VCaP (cell line): Measurements from ENCODE around the gene TRABD2A.
A peak's percentile ranks its signal among the peaks of the same experiment; 100 is the strongest.

ENCODE experiments used
- H3K27ac ChIP-seq: fragments of 450-650 bp; 2 replicates; pipeline ENCODE4 v1.5.1; 2017
- TF ChIP-seq, protein P1 (sequence below): fragments of 450-650 bp; conservative IDR thresholded peaks from 2 replicates; pipeline ENCODE4 v1.5.1; 2017; ENCODE audit warnings: mild to moderate bottlenecking, moderate library complexity

Gene TRABD2A

DNA sequence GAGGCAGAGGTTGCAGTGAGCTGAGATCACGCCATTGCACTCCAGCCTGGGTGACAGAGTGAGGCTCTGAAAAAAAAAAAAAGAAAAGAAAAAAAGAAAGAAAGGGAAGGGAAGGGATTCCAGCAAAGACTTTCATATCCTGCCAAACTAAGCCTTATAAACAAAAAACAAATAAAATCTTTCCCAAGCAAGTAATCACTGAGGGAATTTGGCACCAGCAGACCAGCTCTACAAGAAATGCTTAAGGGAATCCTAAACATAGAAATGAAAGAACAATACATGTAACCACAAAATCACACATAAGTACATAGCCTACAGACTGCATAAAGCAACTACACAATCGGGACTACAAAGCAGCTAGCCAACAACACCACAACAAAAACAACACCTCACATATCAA lies 79.1 kb downstream of the TRABD2A start:
- H3K27ac ChIP-seq = peak overlapping the region; percentile 22; the same call in 1 of the 2 replicates
- TF ChIP-seq, protein P1, sequence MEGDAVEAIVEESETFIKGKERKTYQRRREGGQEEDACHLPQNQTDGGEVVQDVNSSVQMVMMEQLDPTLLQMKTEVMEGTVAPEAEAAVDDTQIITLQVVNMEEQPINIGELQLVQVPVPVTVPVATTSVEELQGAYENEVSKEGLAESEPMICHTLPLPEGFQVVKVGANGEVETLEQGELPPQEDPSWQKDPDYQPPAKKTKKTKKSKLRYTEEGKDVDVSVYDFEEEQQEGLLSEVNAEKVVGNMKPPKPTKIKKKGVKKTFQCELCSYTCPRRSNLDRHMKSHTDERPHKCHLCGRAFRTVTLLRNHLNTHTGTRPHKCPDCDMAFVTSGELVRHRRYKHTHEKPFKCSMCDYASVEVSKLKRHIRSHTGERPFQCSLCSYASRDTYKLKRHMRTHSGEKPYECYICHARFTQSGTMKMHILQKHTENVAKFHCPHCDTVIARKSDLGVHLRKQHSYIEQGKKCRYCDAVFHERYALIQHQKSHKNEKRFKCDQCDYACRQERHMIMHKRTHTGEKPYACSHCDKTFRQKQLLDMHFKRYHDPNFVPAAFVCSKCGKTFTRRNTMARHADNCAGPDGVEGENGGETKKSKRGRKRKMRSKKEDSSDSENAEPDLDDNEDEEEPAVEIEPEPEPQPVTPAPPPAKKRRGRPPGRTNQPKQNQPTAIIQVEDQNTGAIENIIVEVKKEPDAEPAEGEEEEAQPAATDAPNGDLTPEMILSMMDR = no peak

DNA sequence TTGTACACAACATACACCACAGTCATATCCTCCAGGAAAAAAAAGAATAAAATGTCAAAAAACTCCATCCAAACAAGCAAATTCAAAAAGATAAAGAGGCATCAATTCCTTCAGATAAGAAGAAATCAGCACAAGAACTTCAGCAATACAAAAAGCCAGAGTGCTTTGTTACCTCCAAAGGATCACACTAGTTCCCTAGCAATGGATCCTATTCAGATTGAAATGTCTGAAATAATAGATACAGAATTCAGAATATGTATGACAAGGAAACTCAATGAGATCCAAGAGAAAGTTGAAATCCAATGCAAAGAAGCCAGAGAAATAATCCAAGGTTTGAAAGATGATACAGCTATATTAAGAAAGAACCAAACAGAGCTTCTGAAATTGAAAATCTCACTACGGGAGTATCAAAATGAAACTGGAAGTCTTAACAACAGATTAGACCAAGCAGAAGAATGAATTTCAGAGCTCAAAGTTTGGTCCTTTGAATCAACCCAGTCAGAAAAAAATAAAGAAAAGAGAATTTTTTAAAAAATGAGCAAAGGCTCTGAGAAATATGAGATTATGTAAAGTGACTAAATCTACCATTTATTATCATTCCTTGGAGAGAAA lies 80.6 kb downstream of the TRABD2A start:
- no peak overlapping the region for H3K27ac ChIP-seq

DNA sequence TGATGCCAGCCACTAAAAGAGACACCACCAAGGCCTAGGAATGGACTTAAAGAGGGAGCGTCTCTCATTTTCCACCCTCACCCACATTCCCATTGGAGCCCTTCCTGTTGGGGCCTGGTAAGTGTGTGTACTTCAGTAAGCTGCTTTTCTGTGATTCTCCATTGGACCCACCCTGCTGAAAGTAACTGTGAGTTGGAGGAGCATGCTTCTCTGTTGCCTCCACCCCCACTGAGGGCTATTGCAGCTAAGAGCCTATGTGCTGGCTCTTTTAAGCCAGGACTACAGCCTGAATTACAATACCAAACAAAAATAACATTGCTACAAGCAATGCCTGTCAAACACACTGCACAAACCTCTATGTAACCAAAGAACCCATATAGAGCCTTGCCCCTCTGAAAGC lies 81.1 kb downstream of the TRABD2A start:
- TF ChIP-seq, protein P1 = no peak
- no peak overlapping the region for H3K27ac ChIP-seq

More for the DNA sequence above, 80.6 kb downstream of the TRABD2A start:
- TF ChIP-seq, protein P1 = no peak

DNA sequence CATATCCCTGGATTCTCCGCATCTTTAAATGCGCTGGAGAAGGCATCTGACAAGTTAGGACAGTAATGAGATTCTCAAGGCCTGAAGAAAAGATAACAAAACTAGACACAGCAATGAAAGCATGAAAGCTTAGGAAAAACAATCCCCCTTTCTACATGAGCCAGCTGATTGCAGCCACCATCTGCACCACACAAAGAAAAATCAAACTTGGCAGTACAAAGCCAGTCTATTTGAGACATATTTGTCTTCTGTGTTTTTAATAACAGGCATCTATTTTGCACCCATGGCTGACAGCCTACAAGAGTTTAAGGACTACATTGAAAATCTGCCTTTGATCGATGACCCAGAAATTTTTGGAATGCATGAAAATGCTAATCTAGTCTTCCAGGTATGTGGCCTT lies 83.6 kb downstream of the TRABD2A start:
- no peak overlapping the region for H3K27ac ChIP-seq
- TF ChIP-seq, protein P1 = no peak

DNA sequence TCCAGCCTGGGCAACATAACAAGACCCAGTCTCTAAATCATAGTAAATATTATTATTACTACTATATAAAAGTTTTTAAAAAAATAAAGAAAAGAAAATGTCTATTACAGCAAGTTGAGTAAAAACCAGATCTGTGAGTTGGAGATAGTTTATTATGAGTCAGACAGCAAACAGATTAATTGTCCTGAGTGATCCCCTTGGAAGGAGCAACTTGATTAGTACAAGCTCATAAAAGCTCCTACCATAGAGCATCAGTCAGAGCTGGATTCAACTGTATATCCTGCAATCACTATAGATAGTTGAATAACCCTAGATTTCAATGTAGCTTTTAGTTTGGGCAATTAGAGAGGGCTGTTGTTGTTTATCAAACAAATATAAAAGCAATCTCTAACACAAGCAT lies 84.1 kb downstream of the TRABD2A start:
- no peak overlapping the region for H3K27ac ChIP-seq
- TF ChIP-seq, protein P1 = no peak

DNA sequence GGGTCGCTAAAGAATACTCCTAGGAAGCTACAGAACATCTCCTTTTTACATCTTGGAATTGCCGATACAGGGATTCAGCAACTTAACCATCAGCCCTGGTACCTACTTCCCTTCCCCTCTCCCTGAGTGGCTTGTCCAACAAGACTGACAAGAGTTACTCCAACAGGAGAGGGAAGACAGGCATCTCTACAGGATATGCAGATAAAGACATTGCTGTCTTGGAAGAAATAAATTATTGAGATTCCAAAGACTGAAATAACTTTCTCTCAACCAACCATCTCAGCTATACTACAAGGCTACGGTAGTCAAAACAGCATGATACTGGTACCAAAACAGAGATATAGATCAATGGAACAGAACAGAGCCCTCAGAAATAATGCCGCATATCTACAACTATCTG lies 87.2 kb downstream of the TRABD2A start:
- H3K27ac ChIP-seq = no peak overlapping the region
- TF ChIP-seq, protein P1 = no peak

DNA sequence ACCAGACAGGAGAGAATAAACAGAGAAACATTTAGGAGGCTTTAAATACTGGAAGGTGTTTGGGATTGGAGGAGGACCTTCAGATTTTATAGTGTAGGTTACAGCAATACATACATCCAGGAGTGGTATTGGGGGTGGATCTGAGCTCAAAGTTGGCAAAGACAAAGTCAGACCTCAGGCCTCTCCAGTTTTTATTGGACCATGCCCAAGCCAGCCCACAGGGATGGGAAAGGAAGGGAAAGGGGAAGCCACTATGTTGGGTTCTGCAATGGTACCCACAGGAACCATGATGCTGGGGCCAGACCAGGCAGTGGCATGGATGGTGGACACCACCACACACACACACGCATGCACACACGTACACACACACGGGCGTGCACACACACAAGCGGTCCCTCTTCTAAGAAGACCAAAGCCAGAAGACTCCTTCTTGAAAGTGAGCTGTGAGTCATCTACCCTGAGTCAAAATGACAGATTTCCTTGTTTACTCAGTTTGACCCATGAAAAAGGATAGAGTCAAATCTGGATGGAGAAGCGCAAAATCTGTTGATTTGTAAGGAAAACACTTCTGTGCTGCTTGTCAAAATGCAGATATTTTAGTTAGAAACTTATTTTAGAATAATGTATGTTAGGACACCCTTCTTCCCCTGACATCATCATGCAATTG lies 87.9 kb downstream of the TRABD2A start:
- no peak overlapping the region for H3K27ac ChIP-seq
- TF ChIP-seq, protein P1 = no peak
